Panc1 (cell line): ENCODE measurements around the gene LRRC27. TPM values are rescaled to one million over a fixed set of nuclear protein-coding genes. Genes with fewer than 3 reads are reported as not detected.

Experiments used
- ATAC-seq: fragments of 200-7000 bp; cut with Tn5 transposase; 2 replicates; pipeline ENCODE4 v1.9.1; 2020; ENCODE audit warnings: mild to moderate bottlenecking, moderate library complexity
- BruUV-seq: library from RNA; stranded (reverse); fragments of 400-500 nt; replicated peaks from 2 replicates; lab custom pipeline; 2021; lab: Mats Ljungman, UMichigan
- CTCF ChIA-PET: fragments of 300-600 bp; sonication (Branson Sonifier 250); formaldehyde crosslinking; loops from one replicate; lab custom pipeline; 2022; ENCODE audit warnings: antibody characterized with exemption; lab: Charles Lee
- POLR2A ChIA-PET: fragments of 300-600 bp; sonication (Branson Sonifier 250); formaldehyde crosslinking; loops from one replicate; lab custom pipeline; 2022; ENCODE audit warnings: antibody characterized with exemption; lab: Charles Lee
- DNase-seq: peaks from one replicate; pipeline ENCODE4 v3.0.0-alpha.2; 2010; ENCODE audit warnings: low read depth, low spot score
- H3K27ac ChIP-seq: 2 replicates; pipeline ENCODE4 v1.5.1; 2011; ENCODE audit warnings: mild to moderate bottlenecking, low read length, inconsistent platforms
- H3K27me3 ChIP-seq: fragments of 200-500 bp; sonication (Bioruptor generic); 2 replicates; pipeline ENCODE4 v1.6.0; 2014; ENCODE audit warnings: low read length, inconsistent platforms; ENCODE audit not compliant: control insufficient read depth, insufficient read depth
- H3K36me3 ChIP-seq: fragments of 200-500 bp; sonication (Bioruptor generic); 2 replicates; pipeline ENCODE4 v1.5.1; 2014; ENCODE audit warnings: inconsistent platforms, mild to moderate bottlenecking, low read length, moderate library complexity; ENCODE audit not compliant: control insufficient read depth, insufficient read depth
- H3K4me1 ChIP-seq: 2 replicates; pipeline ENCODE4 v1.5.1; 2011; ENCODE audit warnings: inconsistent platforms, mild to moderate bottlenecking, low read length, moderate library complexity; ENCODE audit not compliant: control insufficient read depth, insufficient read depth
- H3K4me3 ChIP-seq, 2 experiments: 2 replicates each; pipeline ENCODE4 v1.5.1; 2011 to 2012; ENCODE audit warnings: low read depth in 2 of 2, low read length in 2 of 2, mild to moderate bottlenecking in 2 of 2, inconsistent platforms in 1 of 2, moderate library complexity in 1 of 2
- H3K9me3 ChIP-seq: fragments of 200-500 bp; sonication (Bioruptor generic); 2 replicates; pipeline ENCODE4 v1.5.1; 2014; ENCODE audit warnings: low read depth, mild to moderate bottlenecking, inconsistent platforms, low read length, moderate library complexity; ENCODE audit not compliant: control insufficient read depth, insufficient read depth
- CTCF ChIP-seq: fragments of 450-650 bp; IDR thresholded peaks from 2 replicates; pipeline ENCODE4 v1.5.1; 2017; ENCODE audit warnings: mild to moderate bottlenecking
- POLR2AphosphoS5 ChIP-seq: IDR thresholded peaks from 2 replicates; pipeline ENCODE4 v1.6.1; 2012; ENCODE audit warnings: mild to moderate bottlenecking, low read depth, low read length, moderate library complexity
- REST ChIP-seq, 2 experiments: IDR thresholded peaks; 2 replicates each; pipeline ENCODE4 v1.6.1; 2011 to 2012; ENCODE audit warnings: low read depth in 2 of 2, control low read depth in 1 of 2, low read length in 1 of 2, mild to moderate bottlenecking in 1 of 2, moderate library complexity in 1 of 2; ENCODE audit not compliant: insufficient read depth in 1 of 2
- SIN3A ChIP-seq: IDR thresholded peaks from 2 replicates; pipeline ENCODE4 v1.6.1; 2012; ENCODE audit warnings: low read depth, mild to moderate bottlenecking, low read length, moderate library complexity, borderline replicate concordance; ENCODE audit not compliant: insufficient read depth
- TCF7L2 ChIP-seq: IDR thresholded peaks from 2 replicates; pipeline ENCODE4 v1.6.1; 2011; ENCODE audit warnings: mild to moderate bottlenecking, low read depth, low read length, inconsistent platforms
- in situ Hi-C: cut with HindIII; loops from 2 replicates; pipeline ENCODE4 v1.10.0; 2016; ENCODE audit warnings: low sequenced_read_pairs, low pct_unique_long_range_greater_than_20kb
- intact Hi-C: fragments of 100-400 bp; cut with micrococcal nuclease; formaldehyde crosslinking; loops from one replicate; pipeline ENCODE4 v1.10.0; 2022; ENCODE audit not compliant: unreplicated experiment
- total RNA-seq: library from RNA; stranded (reverse); gene quantifications from one replicate; pipeline ENCODE4 v1.2.1, GENCODE V29; 2021; ENCODE audit not compliant: unreplicated experiment

LRRC27 gene
- total RNA-seq, 1 experiment from 2014 or later: 15.7 TPM

- no TSS peak for BruUV-seq
- POLR2A ChIA-PET: no interaction called here
- peak overlapping the region; percentile 99 for H3K27ac ChIP-seq
Observed at GRCh38 chr10:132328738-132329137, 3.3 kb upstream of the LRRC27 start.

More at GRCh38 chr10:132328738-132329137, 3.3 kb upstream of the LRRC27 start:
- no peak for ATAC-seq
- peak overlapping the region; percentile 98 to 100 for H3K4me3 ChIP-seq
- H3K9me3 ChIP-seq: no peaks in the 10 kb centered on the region
- no peaks in the 10 kb centered on the region for H3K27me3 ChIP-seq
- DNase-seq: no peak
- CTCF ChIA-PET: no interaction called here
- H3K36me3 ChIP-seq: no peaks in the 10 kb centered on the region
- intact Hi-C loops: no loop called here
- in situ Hi-C loops: no loop called here
- peaks cover 29% of the 10 kb centered on the region for H3K4me1 ChIP-seq
- TF ChIP-seq CTCF: no peak
- TF ChIP-seq REST (IDR thresholded peaks at IDR 0.05; ENCODE audit: insufficient read depth in 1 of 2, low read depth in 2 of 2, low read length in 1 of 2): no peak
- no peak for TF ChIP-seq POLR2AphosphoS5
- TF ChIP-seq TCF7L2: no peak
- no peak for TF ChIP-seq SIN3A
